GM23248 (cell line): ENCODE results near the gene GUCA1A. TPM values are rescaled to one million over a fixed set of nuclear protein-coding genes. Genes with fewer than 3 reads are reported as not detected.
A peak's percentile ranks its signal among the peaks of the same experiment; 100 is the strongest.

Experiments used
- DNase-seq: peaks from one replicate; pipeline ENCODE4 v3.0.0-alpha.2; 2015
- H2AFZ ChIP-seq: fragments of 200-600 bp; sonication (generic); 2 replicates; pipeline ENCODE4 v1.6.1; 2016; ENCODE audit warnings: antibody characterized with exemption
- H3F3A ChIP-seq: fragments of 200-600 bp; sonication (generic); 2 replicates; pipeline ENCODE4 v1.6.1; 2016; ENCODE audit warnings: mild to moderate bottlenecking, antibody characterized with exemption, mixed run types; ENCODE audit not compliant: insufficient read depth
- H3K27ac ChIP-seq: fragments of 200-600 bp; sonication (generic); 2 replicates; pipeline ENCODE4 v1.5.1; 2016; ENCODE audit warnings: mild to moderate bottlenecking
- H3K27me3 ChIP-seq: fragments of 200-600 bp; sonication (generic); replicated peaks from 2 replicates; pipeline ENCODE4 v1.6.1; 2016; ENCODE audit warnings: mild to moderate bottlenecking; ENCODE audit not compliant: insufficient read depth
- H3K36me3 ChIP-seq: fragments of 200-600 bp; sonication (generic); 2 replicates; pipeline ENCODE4 v1.6.1; 2016; ENCODE audit warnings: low read depth, mild to moderate bottlenecking
- H3K4me1 ChIP-seq: fragments of 200-600 bp; sonication (generic); 2 replicates; pipeline ENCODE4 v1.6.1; 2016; ENCODE audit warnings: mild to moderate bottlenecking; ENCODE audit not compliant: insufficient read depth
- H3K4me2 ChIP-seq: fragments of 200-600 bp; sonication (generic); one replicate; pipeline ENCODE4 v1.6.1; 2016; ENCODE audit warnings: mild to moderate bottlenecking; ENCODE audit not compliant: unreplicated experiment
- H3K4me3 ChIP-seq: fragments of 200-600 bp; sonication (generic); 2 replicates; pipeline ENCODE4 v1.5.1; 2016; ENCODE audit warnings: mild to moderate bottlenecking
- H3K79me2 ChIP-seq: fragments of 200-600 bp; sonication (generic); 2 replicates; pipeline ENCODE4 v1.6.1; 2016; ENCODE audit warnings: mild to moderate bottlenecking; ENCODE audit not compliant: insufficient read depth
- H3K9ac ChIP-seq: fragments of 200-600 bp; sonication (generic); 2 replicates; pipeline ENCODE4 v1.6.1; 2016; ENCODE audit warnings: mild to moderate bottlenecking
- H3K9me2 ChIP-seq: fragments of 200-600 bp; sonication (generic); 2 replicates; pipeline ENCODE4 v1.6.1; 2016; ENCODE audit warnings: mixed run types, mild to moderate bottlenecking, moderate library complexity; ENCODE audit not compliant: insufficient read depth
- H3K9me3 ChIP-seq: fragments of 200-600 bp; sonication (generic); one replicate; pipeline ENCODE4 v1.6.1; 2017; ENCODE audit warnings: low read depth
- H4K20me1 ChIP-seq: fragments of 200-600 bp; sonication (generic); 2 replicates; pipeline ENCODE4 v1.6.0; 2016; ENCODE audit not compliant: insufficient read depth
- EZH2 ChIP-seq: fragments of 200-600 bp; sonication (generic); IDR thresholded peaks from 2 replicates; pipeline ENCODE4 v1.6.1; 2018; ENCODE audit warnings: antibody characterized with exemption, mild to moderate bottlenecking; ENCODE audit not compliant: insufficient read depth, poor library complexity, severe bottlenecking
- EZH2phosphoT487 ChIP-seq: fragments of 200-600 bp; sonication (generic); IDR thresholded peaks from 2 replicates; pipeline ENCODE4 v1.6.1; 2018; ENCODE audit warnings: antibody characterized with exemption, moderate library complexity, mild to moderate bottlenecking, low read depth; ENCODE audit not compliant: insufficient read depth
- WGBS, 2 experiments: methylation state at CpG; one replicate each; pipeline ENCODE4 v1.1.6; 2015 to 2017; ENCODE audit warnings: low lambda C conversion rate in 2 of 2, low coverage in 1 of 2; ENCODE audit errors: missing lambda C conversion rate in 2 of 2; 5-methylcytosine and 5-hydroxymethylcytosine counted together
- in situ Hi-C: fragments of 300-500 bp; cut with MboI; formaldehyde crosslinking; loops from 2 replicates; pipeline ENCODE4 v1.15.0; 2020
- polyA plus RNA-seq: library from polyadenylated mRNA; unstranded; fragments of >200 nt; fragmentation: Nextera tagmentation; extraction: Ambion mirVana; gene quantifications from 2 replicates; pipeline ENCODE4 v1.2.1, GENCODE V29; 2016
- total RNA-seq: library from RNA; depleted of rRNA; stranded (reverse); fragments of >200 nt; shearing (Covaris generic); gene quantifications from 2 replicates; pipeline ENCODE4 v1.2.3, GENCODE V29; 2014; rRNA removed

Gene GUCA1A
- total and polyA plus RNA-seq, 2 experiments from 2014 or later: not detected

- 19 to 27% methylated on average over 3 of the region's 3 CpGs for WGBS, 2 experiments
- Histone ChIP-seq H3K36me3 (no peaks in the 10 kb centered on the region), H3K4me3 (peak overlapping the region; percentile 13; the same call in 1 of the 2 replicates), H2AFZ (peak overlapping the region; percentile 11), H3K4me2 (peak overlapping the region; percentile 82), H3K27ac (peak overlapping the region; percentile 90), H3K79me2 (no peaks in the 10 kb centered on the region), H3K9me2 (no peaks in the 10 kb centered on the region), H3K9me3 (no peaks in the 10 kb centered on the region), H3F3A (peaks cover 32% of the 10 kb centered on the region), H3K27me3 (no peaks in the 10 kb centered on the region), H4K20me1 (no peaks in the 10 kb centered on the region), H3K9ac (peak overlapping the region; percentile 59), H3K4me1 (peaks cover 35% of the 10 kb centered on the region)
- TF ChIP-seq EZH2: no peak
- TF ChIP-seq EZH2phosphoT487: no peak
- in situ Hi-C loops: no loop called here
- peak; percentile 84 for DNase-seq
Measured at GRCh38 chr6:42226161-42226611, 53.0 kb downstream of the GUCA1A start.

GRCh38 chr6:42226645-42227143, 53.5 kb downstream of the GUCA1A start:
- 47 to 50% methylated on average over 8 of the region's 8 CpGs for WGBS, 2 experiments
- Histone ChIP-seq H3K27ac (peak overlapping the region; percentile 90), H3K27me3 (no peaks in the 10 kb centered on the region), H3K9me2 (no peaks in the 10 kb centered on the region), H3K36me3 (no peaks in the 10 kb centered on the region), H3K4me2 (peak overlapping the region; percentile 82), H3K9ac (peak overlapping the region; percentile 59), H3K79me2 (no peaks in the 10 kb centered on the region), H4K20me1 (no peaks in the 10 kb centered on the region), H3K4me1 (peaks cover 35% of the 10 kb centered on the region), H3K4me3 (peak overlapping the region; percentile 13), H2AFZ (peak overlapping the region; percentile 11), H3K9me3 (no peaks in the 10 kb centered on the region), H3F3A (peaks cover 32% of the 10 kb centered on the region)
- in situ Hi-C loops: no loop called here
- TF ChIP-seq EZH2 (no peak), EZH2phosphoT487 (no peak)
- peak; percentile 76 for DNase-seq

GRCh38 chr6:42227173-42227850, 54.1 kb downstream of the GUCA1A start:
- in situ Hi-C loops: no loop called here
- no peaks in the 10 kb centered on the region for H3K9me3 ChIP-seq
- H3K27ac ChIP-seq: peak overlapping the region; percentile 90
- no peaks in the 10 kb centered on the region for H3K79me2 ChIP-seq
- no peaks in the 10 kb centered on the region for H3K27me3 ChIP-seq
- peak overlapping the region; percentile 82 for H3K4me2 ChIP-seq
- peak overlapping the region; percentile 11; the same call in 1 of the 2 replicates for H2AFZ ChIP-seq
- peak overlapping the region; percentile 13; the same call in 1 of the 2 replicates for H3K4me3 ChIP-seq
- no peaks in the 10 kb centered on the region for H3K36me3 ChIP-seq
- WGBS, 2 experiments: 99% methylated on average over 9 of the region's 9 CpGs
- no peak for DNase-seq
- peaks cover 35% of the 10 kb centered on the region for H3K4me1 ChIP-seq
- H3F3A ChIP-seq: peaks cover 36% of the 10 kb centered on the region
- H4K20me1 ChIP-seq: no peaks in the 10 kb centered on the region
- H3K9me2 ChIP-seq: no peaks in the 10 kb centered on the region
- H3K9ac ChIP-seq: peak overlapping the region; percentile 59; the same call in 1 of the 2 replicates
- TF ChIP-seq EZH2 (no peak), EZH2phosphoT487 (no peak)

GRCh38 chr6:42228305-42228704, 55.1 kb downstream of the GUCA1A start:
- Histone ChIP-seq H4K20me1 (no peaks in the 10 kb centered on the region), H3K79me2 (no peaks in the 10 kb centered on the region), H3F3A (peaks cover 36% of the 10 kb centered on the region), H3K9me2 (no peaks in the 10 kb centered on the region), H3K4me1 (peaks cover 35% of the 10 kb centered on the region), H3K4me3 (no peak overlapping the region), H3K9ac (no peak overlapping the region), H3K4me2 (no peak overlapping the region), H3K36me3 (no peaks in the 10 kb centered on the region), H3K27ac (no peak overlapping the region), H2AFZ (no peak overlapping the region), H3K27me3 (no peaks in the 10 kb centered on the region), H3K9me3 (no peaks in the 10 kb centered on the region)
- in situ Hi-C loops: no loop called here
- TF ChIP-seq EZH2phosphoT487: no peak
- 95 to 96% methylated on average over 15 of the region's 15 CpGs for WGBS, 2 experiments
- DNase-seq: no peak

Other genes with a start within 250 kb of the GUCA1A start
- 47.8 and 48.1 TPM in 2 replicates for gene CCND3, start 231.6 kb upstream of the GUCA1A start, total RNA-seq
- 70.7 and 73.6 TPM in 2 replicates for gene CCND3, start 231.6 kb upstream of the GUCA1A start, polyA plus RNA-seq
- gene TAF8, start 122.8 kb upstream of the GUCA1A start, total RNA-seq: 8.6 and 17.2 TPM in 2 replicates
- 6.9 and 7.4 TPM in 2 replicates for gene TAF8, start 122.8 kb upstream of the GUCA1A start, polyA plus RNA-seq
- 4.2 and 5.2 TPM in 2 replicates for gene C6orf132, start 30.7 kb upstream of the GUCA1A start, total RNA-seq
- gene C6orf132, start 30.7 kb upstream of the GUCA1A start, polyA plus RNA-seq: 2.8 and 3.2 TPM in 2 replicates
- 0.22 and 1.3 TPM in 2 replicates for gene GUCA1B, start 21.6 kb downstream of the GUCA1A start, total RNA-seq
- gene GUCA1B, start 21.6 kb downstream of the GUCA1A start, polyA plus RNA-seq: not detected in 2 replicates
- 79.8 and 82.1 TPM in 2 replicates for gene MRPS10, start 44.5 kb downstream of the GUCA1A start, total RNA-seq
- gene MRPS10, start 44.5 kb downstream of the GUCA1A start, polyA plus RNA-seq: 60.6 and 65.1 TPM in 2 replicates